Colonic mucosa (tissue), 4 donors: ENCODE results near the gene SRGN. TPM values are rescaled to one million over a fixed set of nuclear protein-coding genes. Genes with fewer than 3 reads are reported as not detected.

ENCODE experiments used
- DNase-seq: peaks from one replicate; pipeline ENCODE4 v3.0.0-alpha.2; 2020
- H3K27ac ChIP-seq: fragments of 200-600 bp; one replicate; pipeline ENCODE4 v1.8.0; 2021
- H3K27me3 ChIP-seq: fragments of 200-600 bp; one replicate; pipeline ENCODE4 v1.8.0; 2021
- H3K36me3 ChIP-seq: fragments of 200-600 bp; one replicate; pipeline ENCODE4 v1.8.0; 2021
- H3K4me1 ChIP-seq: fragments of 200-600 bp; one replicate; pipeline ENCODE4 v1.8.0; 2021; ENCODE audit warnings: mild to moderate bottlenecking
- H3K4me3 ChIP-seq: fragments of 200-600 bp; one replicate; pipeline ENCODE4 v1.8.0; 2021
- H3K9ac ChIP-seq, 2 donors: one replicate each; pipeline ENCODE4 v1.7.0; 2013; ENCODE audit warnings: control low read depth in 2 of 2, low read depth in 2 of 2, low read length in 2 of 2
- H3K9me3 ChIP-seq: fragments of 200-600 bp; one replicate; pipeline ENCODE4 v1.8.0; 2021
- intact Hi-C: fragments of 100-400 bp; cut with DNase I; formaldehyde crosslinking; loops from one replicate; pipeline ENCODE4 v1.14.1; 2022
- total RNA-seq, 2 donors: library from RNA; stranded (reverse); fragmentation: NEBNext Ultra II Directional in 1 of 2; extraction: Animal tissue kit (Norgen Biotek cat#: 25700) in 1 of 2; gene quantifications; one replicate each; pipeline ENCODE4 v1.2.1, GENCODE V29; 2021
- TF ChIP-seq, protein P1 (sequence below): fragments of 200-600 bp; IDR thresholded peaks from one replicate; pipeline ENCODE4 v1.8.0; 2022; ENCODE audit warnings: antibody characterized with exemption, mild to moderate bottlenecking
- donor health status: healthy.
- donor health status: DM: no; HTN: no; CAD: no.
- donor health status: DM: no; HTN: no; CAD: no.

SRGN gene
- total RNA-seq, 2 donors from 2014 or later: 14.3 to 57.8 TPM

DNA sequence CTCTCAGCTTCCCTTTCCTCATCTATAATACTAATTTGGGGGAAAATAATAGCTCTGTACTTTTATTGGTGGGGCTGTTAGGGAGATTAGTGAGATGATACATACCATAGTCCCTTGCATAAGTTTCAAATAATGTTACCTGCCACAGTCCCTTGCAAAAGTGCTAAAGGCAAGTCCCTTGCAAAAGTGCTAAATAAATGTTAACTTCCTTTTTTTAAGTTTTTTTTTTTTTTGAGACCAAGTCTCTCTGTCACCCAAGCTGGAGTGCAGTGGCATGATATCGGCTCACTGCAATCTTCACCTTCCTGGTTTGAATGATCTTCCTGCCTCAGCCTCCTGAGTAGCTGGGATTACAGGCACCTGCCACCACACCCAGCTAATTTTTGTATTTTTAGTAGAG is 43.4 kb upstream of the SRGN start:
- intact Hi-C loops: no loop called here
- peak overlapping the region; percentile 27 for H3K27ac ChIP-seq

DNA sequence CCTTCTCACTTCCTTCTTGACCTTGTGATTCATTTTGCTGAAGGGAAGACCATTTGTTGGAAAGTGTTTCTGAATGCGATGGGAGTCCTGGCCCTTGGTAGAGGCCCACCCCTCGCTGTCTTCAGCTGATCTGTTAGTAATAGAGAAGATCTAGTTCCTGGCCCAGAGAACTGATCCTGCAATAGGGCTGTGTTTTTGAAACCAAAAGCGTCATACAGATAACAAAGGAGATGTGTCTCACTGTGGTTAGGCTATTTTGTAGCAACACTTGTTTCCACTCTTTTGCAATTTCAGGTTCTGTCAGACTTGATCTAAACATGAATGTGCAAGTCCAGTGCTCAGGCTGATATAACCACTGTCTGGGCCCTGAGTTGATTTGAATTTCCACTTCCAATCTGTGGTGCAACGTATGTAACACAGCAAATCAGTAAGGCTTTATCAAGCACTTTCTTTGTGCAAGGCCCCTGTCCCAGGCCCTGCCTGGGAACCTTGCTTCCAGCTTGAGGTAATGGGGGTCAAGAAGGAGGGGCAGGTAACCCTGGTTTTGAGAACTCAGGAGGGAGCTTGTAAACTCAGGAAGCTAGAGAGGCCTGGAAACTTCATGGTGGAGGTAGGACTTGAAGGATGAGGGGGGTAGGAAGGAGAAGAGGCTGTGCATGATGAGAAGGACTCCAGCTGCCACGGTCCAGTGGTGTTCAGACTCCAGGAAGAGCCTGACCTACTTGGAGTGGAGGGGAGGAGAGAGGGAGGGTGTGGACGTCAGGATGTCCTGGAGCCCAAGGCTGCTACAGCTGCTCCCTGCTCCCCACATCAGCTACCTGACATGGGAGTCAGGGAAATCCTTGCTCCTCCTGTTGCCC is 42.2 kb upstream of the SRGN start:
- no peak for DNase-seq
- TF ChIP-seq, protein P1, sequence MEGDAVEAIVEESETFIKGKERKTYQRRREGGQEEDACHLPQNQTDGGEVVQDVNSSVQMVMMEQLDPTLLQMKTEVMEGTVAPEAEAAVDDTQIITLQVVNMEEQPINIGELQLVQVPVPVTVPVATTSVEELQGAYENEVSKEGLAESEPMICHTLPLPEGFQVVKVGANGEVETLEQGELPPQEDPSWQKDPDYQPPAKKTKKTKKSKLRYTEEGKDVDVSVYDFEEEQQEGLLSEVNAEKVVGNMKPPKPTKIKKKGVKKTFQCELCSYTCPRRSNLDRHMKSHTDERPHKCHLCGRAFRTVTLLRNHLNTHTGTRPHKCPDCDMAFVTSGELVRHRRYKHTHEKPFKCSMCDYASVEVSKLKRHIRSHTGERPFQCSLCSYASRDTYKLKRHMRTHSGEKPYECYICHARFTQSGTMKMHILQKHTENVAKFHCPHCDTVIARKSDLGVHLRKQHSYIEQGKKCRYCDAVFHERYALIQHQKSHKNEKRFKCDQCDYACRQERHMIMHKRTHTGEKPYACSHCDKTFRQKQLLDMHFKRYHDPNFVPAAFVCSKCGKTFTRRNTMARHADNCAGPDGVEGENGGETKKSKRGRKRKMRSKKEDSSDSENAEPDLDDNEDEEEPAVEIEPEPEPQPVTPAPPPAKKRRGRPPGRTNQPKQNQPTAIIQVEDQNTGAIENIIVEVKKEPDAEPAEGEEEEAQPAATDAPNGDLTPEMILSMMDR: no peak

More for the DNA sequence above, 43.4 kb upstream of the SRGN start:
- H3K9ac ChIP-seq: no peak overlapping the region
- H3K4me1 ChIP-seq: no peaks in the 10 kb centered on the region
- H3K9me3 ChIP-seq: no peaks in the 10 kb centered on the region
- DNase-seq: no peak
- no peaks in the 10 kb centered on the region for H3K27me3 ChIP-seq
- H3K36me3 ChIP-seq: no peaks in the 10 kb centered on the region
- H3K4me3 ChIP-seq: no peak overlapping the region
- TF ChIP-seq, protein P1: no peak

DNA sequence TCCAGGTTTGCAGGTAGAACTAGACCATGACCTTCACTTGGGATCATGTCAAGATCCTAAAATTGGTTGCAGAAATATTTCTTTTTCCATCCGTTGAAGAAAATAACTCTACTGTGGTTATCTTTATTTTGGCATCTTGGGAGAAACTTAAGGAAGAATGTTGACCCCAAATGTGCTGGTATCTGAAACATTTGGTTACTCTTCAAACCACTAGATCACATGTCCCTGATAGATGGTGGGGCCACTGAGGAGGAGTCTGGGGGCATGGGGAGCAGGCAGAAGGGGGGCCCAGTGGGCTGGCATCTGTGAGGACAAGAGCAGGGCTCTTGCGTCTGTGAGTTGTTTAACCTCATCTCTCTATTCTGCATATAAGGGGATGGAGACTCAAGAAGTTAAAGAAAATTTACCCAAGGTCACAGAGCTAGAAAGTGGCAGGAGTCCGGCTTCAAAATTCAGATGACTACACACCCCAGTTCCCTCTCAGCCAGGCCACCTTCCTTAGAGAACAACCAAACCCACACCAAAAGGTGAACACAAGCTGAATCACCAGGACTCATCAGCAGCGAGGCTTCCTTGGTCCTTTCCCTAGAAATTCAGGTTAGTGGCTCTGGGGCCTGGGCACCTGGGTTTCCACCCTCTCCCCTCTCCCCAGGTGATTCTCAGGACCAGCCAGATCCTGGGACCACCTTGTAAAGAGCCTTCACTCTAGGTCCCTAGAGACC is 40.6 kb upstream of the SRGN start:
- intact Hi-C loops: no loop called here
- TF ChIP-seq, protein P1: no peak
- no peak overlapping the region for H3K9ac ChIP-seq
- no peak overlapping the region for H3K4me3 ChIP-seq
- no peak overlapping the region for H3K27ac ChIP-seq
- H3K4me1 ChIP-seq: no peaks in the 10 kb centered on the region
- DNase-seq: no peak
- H3K36me3 ChIP-seq: no peaks in the 10 kb centered on the region
- no peaks in the 10 kb centered on the region for H3K9me3 ChIP-seq
- no peaks in the 10 kb centered on the region for H3K27me3 ChIP-seq

More for the DNA sequence above, 42.2 kb upstream of the SRGN start:
- H3K9ac ChIP-seq: peak overlapping the region in 1 of 2 donors; percentile 50
- intact Hi-C loops: no loop called here
- no peak overlapping the region for H3K4me3 ChIP-seq
- peak overlapping the region; percentile 27 for H3K27ac ChIP-seq
- no peaks in the 10 kb centered on the region for H3K4me1 ChIP-seq
- H3K36me3 ChIP-seq: no peaks in the 10 kb centered on the region
- no peaks in the 10 kb centered on the region for H3K27me3 ChIP-seq
- no peaks in the 10 kb centered on the region for H3K9me3 ChIP-seq

DNA sequence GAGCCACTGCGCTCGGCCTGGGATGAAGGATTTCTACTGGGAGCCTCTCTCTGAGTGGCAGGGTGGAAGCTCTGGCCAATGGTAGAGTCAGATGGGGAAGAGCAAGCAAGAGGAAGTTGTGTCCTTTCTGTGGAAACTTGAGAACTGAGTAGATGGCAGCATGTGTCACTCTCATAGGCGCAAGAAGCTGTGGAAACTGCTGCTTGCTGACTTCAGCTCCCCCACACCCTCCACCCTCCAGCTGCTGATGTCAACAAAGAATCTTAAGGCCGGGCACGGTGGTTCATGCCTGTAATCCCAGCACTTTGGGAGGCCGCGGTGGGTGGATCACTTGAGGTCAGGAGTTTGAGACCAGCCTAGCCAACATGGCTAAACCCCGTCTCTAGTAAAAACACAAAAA is 39.8 kb upstream of the SRGN start:
- intact Hi-C loops: no loop called here
- H3K27me3 ChIP-seq: no peaks in the 10 kb centered on the region
- H3K9me3 ChIP-seq: no peaks in the 10 kb centered on the region
- H3K4me1 ChIP-seq: no peaks in the 10 kb centered on the region
- H3K9ac ChIP-seq: no peak overlapping the region
- no peak overlapping the region for H3K4me3 ChIP-seq
- H3K36me3 ChIP-seq: no peaks in the 10 kb centered on the region
- no peak for DNase-seq
- peak overlapping the region; percentile 44 for H3K27ac ChIP-seq
- TF ChIP-seq, protein P1: no peak

DNA sequence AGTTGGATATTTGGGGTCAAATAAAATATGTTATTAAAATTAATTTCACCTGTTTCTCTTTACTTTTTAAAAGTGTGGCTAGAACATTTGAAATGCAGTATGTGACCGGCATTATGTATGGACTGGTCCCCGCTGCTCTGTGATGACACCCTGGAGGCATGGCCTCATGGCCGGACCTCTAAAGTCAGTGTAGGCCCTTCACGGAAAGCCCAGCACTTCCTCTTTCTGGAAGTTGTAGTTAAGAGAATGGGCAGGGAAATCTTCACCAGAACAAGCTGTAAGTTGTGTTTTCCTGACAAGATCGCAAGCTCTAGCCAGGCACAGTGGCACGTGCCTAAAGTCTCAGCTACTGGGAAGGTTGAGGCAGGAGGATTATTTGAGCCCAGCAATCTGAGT is 38.3 kb upstream of the SRGN start:
- H3K4me1 ChIP-seq: no peaks in the 10 kb centered on the region
- H3K9ac ChIP-seq: no peak overlapping the region
- no peak for DNase-seq
- TF ChIP-seq, protein P1: no peak
- intact Hi-C loops: no loop called here
- H3K27ac ChIP-seq: peak overlapping the region; percentile 44
- no peaks in the 10 kb centered on the region for H3K36me3 ChIP-seq
- no peaks in the 10 kb centered on the region for H3K9me3 ChIP-seq
- H3K4me3 ChIP-seq: no peak overlapping the region
- H3K27me3 ChIP-seq: no peaks in the 10 kb centered on the region
